HepG2 (cell line): ENCODE results near the gene STAM. TPM values are rescaled to one million over a fixed set of nuclear protein-coding genes. Genes with fewer than 3 reads are reported as not detected.

ENCODE experiments used
- ARHGAP35 ChIP-seq: sonication (generic); formaldehyde crosslinking; IDR thresholded peaks from 2 replicates; pipeline ENCODE4 v1.9.0; 2022; ENCODE audit warnings: mild to moderate bottlenecking, inconsistent platforms, moderate library complexity, missing genetic modification reagents, borderline replicate concordance
- ARNT2 ChIP-seq: sonication (generic); formaldehyde crosslinking; IDR thresholded peaks from 2 replicates; pipeline ENCODE4 v1.8.0; 2022; ENCODE audit warnings: mild to moderate bottlenecking, low read depth, missing genetic modification reagents, moderate library complexity
- ATAD3A ChIP-seq: sonication (generic); formaldehyde crosslinking; IDR thresholded peaks from 2 replicates; pipeline ENCODE4 v1.4.0; 2020; ENCODE audit warnings: missing genetic modification reagents
- ELF1 ChIP-seq: sonication (generic); formaldehyde crosslinking; IDR thresholded peaks from 2 replicates; pipeline ENCODE4 v1.4.0; 2020; ENCODE audit warnings: missing genetic modification reagents
- GABPA ChIP-seq, 2 experiments: IDR thresholded peaks; 2 replicates each; pipeline ENCODE4 v1.6.1; 2011 to 2016; ENCODE audit warnings: low read depth in 2 of 2, low read length in 1 of 2, missing biosample characterization in 1 of 2, missing genetic modification characterization in 1 of 2
- GLI4 ChIP-seq: sonication (generic); formaldehyde crosslinking; IDR thresholded peaks from 2 replicates; pipeline ENCODE4 v1.5.1; 2020; ENCODE audit warnings: missing genetic modification reagents, mild to moderate bottlenecking, moderate library complexity, borderline replicate concordance
- HINFP ChIP-seq: sonication (generic); formaldehyde crosslinking; IDR thresholded peaks from 2 replicates; pipeline ENCODE4 v1.4.0; 2020; ENCODE audit warnings: low read depth, mild to moderate bottlenecking, missing genetic modification reagents
- HNF1A ChIP-seq, 2 experiments: sonication (generic) in 1 of 2; formaldehyde crosslinking in 1 of 2; IDR thresholded peaks; 2 replicates each; pipeline versions ENCODE4 v1.4.0 to v1.6.1; 2016 to 2020; ENCODE audit warnings: borderline replicate concordance in 1 of 2, low read depth in 1 of 2, mild to moderate bottlenecking in 1 of 2, missing genetic modification reagents in 1 of 2
- KMT2A ChIP-seq: sonication (generic); formaldehyde crosslinking; IDR thresholded peaks from 2 replicates; pipeline ENCODE4 v1.4.0; 2020; ENCODE audit warnings: missing genetic modification reagents
- MXD3 ChIP-seq: IDR thresholded peaks from 2 replicates; pipeline ENCODE4 v1.6.1; 2016; ENCODE audit warnings: mild to moderate bottlenecking, missing biosample characterization, missing genetic modification reagents
- RBM22 ChIP-seq: fragments of 200-400 bp; formaldehyde crosslinking; optimal IDR thresholded peaks from 2 replicates; pipeline ENCODE3; 2017; ENCODE audit warnings: mild to moderate bottlenecking, low read length, moderate library complexity
- RFX5 ChIP-seq: IDR thresholded peaks from 2 replicates; pipeline ENCODE4 v1.6.1; 2011; ENCODE audit warnings: low read depth, low read length, improper control_type of control experiment
- SATB2 ChIP-seq: sonication (generic); formaldehyde crosslinking; IDR thresholded peaks from 2 replicates; pipeline ENCODE4 v1.5.0; 2020; ENCODE audit warnings: missing genetic modification reagents
- SUZ12 ChIP-seq: fragments of 150-350 bp; IDR thresholded peaks from 2 replicates; pipeline ENCODE4 v1.6.1; 2014; ENCODE audit warnings: low read depth, low read length
- YEATS4 ChIP-seq: sonication (generic); formaldehyde crosslinking; IDR thresholded peaks from 2 replicates; pipeline ENCODE4 v1.4.0; 2020; ENCODE audit warnings: missing genetic modification reagents, borderline replicate concordance
- ZBTB46 ChIP-seq: sonication (generic); formaldehyde crosslinking; IDR thresholded peaks from 2 replicates; pipeline ENCODE4 v1.4.0; 2020; ENCODE audit warnings: mild to moderate bottlenecking, missing genetic modification reagents, borderline replicate concordance
- ZMYM3 ChIP-seq: sonication (generic); formaldehyde crosslinking; IDR thresholded peaks from 2 replicates; pipeline ENCODE4 v1.5.1; 2020; ENCODE audit warnings: mild to moderate bottlenecking, missing genetic modification reagents
- ZNF558 ChIP-seq: sonication (generic); formaldehyde crosslinking; IDR thresholded peaks from 2 replicates; pipeline ENCODE4 v1.9.0; 2022; ENCODE audit warnings: mild to moderate bottlenecking, missing genetic modification reagents, borderline replicate concordance
- ZNF766 ChIP-seq: sonication (generic); formaldehyde crosslinking; IDR thresholded peaks from 2 replicates; pipeline ENCODE4 v1.5.0; 2020; ENCODE audit warnings: missing genetic modification reagents, borderline replicate concordance
- ZNF878 ChIP-seq: sonication (generic); formaldehyde crosslinking; IDR thresholded peaks from 2 replicates; pipeline ENCODE4 v1.8.1; 2023; ENCODE audit warnings: mild to moderate bottlenecking, missing genetic modification reagents, moderate library complexity
- polyA plus RNA-seq, 8 experiments: library from polyadenylated mRNA; depleted of rRNA in 3 of 8; stranded (reverse) in 7 of 8; unstranded in 1 of 8; fragments of >200 nt; fragmentation: Illumina TruSeq in 4 of 8; extraction: Trizol in 4 of 8; gene quantifications; 2 replicates each; pipeline versions ENCODE4 v1.2.1 to v1.2.3, GENCODE V29; 2011 to 2016; ENCODE audit warnings: low read depth in 4 of 8, missing spikeins in 1 of 8, mixed read lengths in 1 of 8; ENCODE audit not compliant: insufficient read depth in 1 of 8
- total RNA-seq, 5 experiments: library from RNA; depleted of rRNA; stranded (reverse); fragments of >200 nt; fragmentation: Illumina TruSeq; extraction: Trizol; gene quantifications; 2 replicates each; pipeline ENCODE4 v1.2.3, GENCODE V29; 2016; ENCODE audit warnings: low read depth in 1 of 5

The STAM gene
- total and polyA plus RNA-seq, 2 of the 13 experiments (the other 11 are each of a cell fraction or from before 2014, with no cell fraction given), result 19.5 to 25.1 TPM

GRCh38 chr10:17643755-17644484 is at the start of gene STAM (continued):
- TF ChIP-seq ZMYM3, result no peak
- TF ChIP-seq RFX5, result 0 out of 2 replicates have a peak, but pooled peaks have one; percentile 30
- TF ChIP-seq HNF1A (IDR thresholded peaks at IDR 0.05; ENCODE audit: low read depth), result peak; percentile 8; the same call in 1 of the 2 replicates
- TF ChIP-seq HNF1A (CRISPR knock-in tag; IDR thresholded peaks at IDR 0.05; ENCODE audit: borderline replicate concordance), result no peak
- TF ChIP-seq YEATS4 (CRISPR knock-in tag), result peak; percentile 74
- TF ChIP-seq SATB2 (CRISPR knock-in tag), result no peak
- peak; percentile 8; the same call in 1 of the 2 replicates for TF ChIP-seq ELF1 (CRISPR knock-in tag)
- TF ChIP-seq ARHGAP35 (CRISPR knock-in tag), result no peak
- no peak for TF ChIP-seq ZNF878 (CRISPR knock-in tag)
- no peak for TF ChIP-seq ARNT2 (CRISPR knock-in tag)
- TF ChIP-seq KMT2A (CRISPR knock-in tag), result peak; percentile 86
- TF ChIP-seq GABPA (IDR thresholded peaks at IDR 0.05; ENCODE audit: low read depth, low read length), result no peak
- peak; percentile 42 for TF ChIP-seq GABPA (CRISPR knock-in tag; IDR thresholded peaks at IDR 0.05; ENCODE audit: low read depth)
- TF ChIP-seq SUZ12, result peak; percentile 44
- TF ChIP-seq ZNF558 (CRISPR knock-in tag), result no peak
- no peak for TF ChIP-seq RBM22
- 0 out of 2 replicates have a peak, but pooled peaks have one; percentile 18 for TF ChIP-seq MXD3 (CRISPR knock-in tag)
- no peak for TF ChIP-seq ZBTB46 (CRISPR knock-in tag)
- TF ChIP-seq ATAD3A, result no peak
- no peak for TF ChIP-seq HINFP (CRISPR knock-in tag)
- TF ChIP-seq ZNF766 (CRISPR knock-in tag), result 0 out of 2 replicates have a peak, but pooled peaks have one; percentile 33
- TF ChIP-seq GLI4 (CRISPR knock-in tag), result no peak
